Neural progenitor cell (in vitro differentiated cells): ENCODE results near the gene LRRC9. TPM values are rescaled to one million over a fixed set of nuclear protein-coding genes. Genes with fewer than 3 reads are reported as not detected.

Experiments used
- DNase-seq: peaks from one replicate; pipeline ENCODE4 v3.0.0-alpha.2; 2016; ENCODE audit warnings: low spot score
- H2AFZ ChIP-seq: fragments of 200-600 bp; sonication (generic); replicated peaks from 2 replicates; pipeline ENCODE4 v1.6.1; 2016; ENCODE audit warnings: antibody characterized with exemption
- H3F3A ChIP-seq: fragments of 200-600 bp; sonication (generic); 2 replicates; pipeline ENCODE4 v1.6.1; 2016; ENCODE audit warnings: antibody characterized with exemption, low read depth
- H3K27ac ChIP-seq: fragments of 200-600 bp; sonication (generic); 2 replicates; pipeline ENCODE4 v1.5.1; 2016; ENCODE audit warnings: mild to moderate bottlenecking
- H3K27me3 ChIP-seq: fragments of 200-600 bp; sonication (generic); 2 replicates; pipeline ENCODE4 v1.6.1; 2016; ENCODE audit warnings: mild to moderate bottlenecking, moderate library complexity
- H3K36me3 ChIP-seq: fragments of 200-600 bp; sonication (generic); 2 replicates; pipeline ENCODE4 v1.5.1; 2016
- H3K4me1 ChIP-seq: fragments of 200-600 bp; sonication (generic); 2 replicates; pipeline ENCODE4 v1.6.1; 2016; ENCODE audit warnings: mixed run types
- H3K4me2 ChIP-seq: fragments of 200-600 bp; sonication (generic); 2 replicates; pipeline ENCODE4 v1.6.1; 2016
- H3K4me3 ChIP-seq: fragments of 200-600 bp; sonication (generic); 2 replicates; pipeline ENCODE4 v1.5.1; 2016
- H3K79me2 ChIP-seq: fragments of 200-600 bp; sonication (generic); 2 replicates; pipeline ENCODE4 v1.6.1; 2016; ENCODE audit warnings: low read depth
- H3K9ac ChIP-seq: fragments of 200-600 bp; sonication (generic); 2 replicates; pipeline ENCODE4 v1.6.1; 2016
- H3K9me3 ChIP-seq: fragments of 200-600 bp; sonication (generic); 2 replicates; pipeline ENCODE4 v1.5.1; 2016; ENCODE audit warnings: low read depth
- H4K20me1 ChIP-seq: fragments of 200-600 bp; sonication (generic); 2 replicates; pipeline ENCODE4 v1.6.1; 2016; ENCODE audit warnings: low read depth
- H3K27ac Mint-ChIP-seq: 3 replicates; pipeline ENCODE4 v1.8.0; 2021; ENCODE audit warnings: mixed read lengths
- H3K27me3 Mint-ChIP-seq: 2 replicates; pipeline ENCODE4 v1.8.0; 2022; ENCODE audit warnings: low read depth, mild to moderate bottlenecking, inconsistent platforms, moderate library complexity, mixed read lengths; ENCODE audit not compliant: insufficient read depth
- H3K36me3 Mint-ChIP-seq: 3 replicates; pipeline ENCODE4 v1.8.0; 2021; ENCODE audit warnings: mixed read lengths
- H3K4me1 Mint-ChIP-seq: 3 replicates; pipeline ENCODE4 v1.8.0; 2021; ENCODE audit warnings: mixed read lengths
- H3K4me3 Mint-ChIP-seq: 3 replicates; pipeline ENCODE4 v1.8.0; 2021; ENCODE audit warnings: mild to moderate bottlenecking, moderate library complexity, mixed read lengths
- H3K9me3 Mint-ChIP-seq: 3 replicates; pipeline ENCODE4 v1.8.0; 2020; ENCODE audit warnings: mixed read lengths
- CTCF ChIP-seq: fragments of 200-600 bp; sonication (generic); IDR thresholded peaks from 2 replicates; pipeline ENCODE4 v1.5.1; 2017; ENCODE audit warnings: antibody characterized with exemption, mild to moderate bottlenecking
- EZH2 ChIP-seq: fragments of 200-600 bp; sonication (generic); IDR thresholded peaks from 2 replicates; pipeline ENCODE4 v1.6.1; 2017; ENCODE audit warnings: antibody characterized with exemption, mild to moderate bottlenecking, moderate library complexity
- EZH2phosphoT487 ChIP-seq: fragments of 200-600 bp; sonication (generic); IDR thresholded peaks from 2 replicates; pipeline ENCODE4 v1.6.1; 2017; ENCODE audit warnings: antibody characterized with exemption
- total RNA-seq: library from RNA; depleted of rRNA; stranded (reverse); fragments of >200 nt; gene quantifications from 2 replicates; pipeline ENCODE4 v1.2.3, GENCODE V29; 2015; ENCODE audit warnings: low replicate concordance

The LRRC9 gene
- total RNA-seq, 1 donor from 2014 or later, result 2.1 TPM

GRCh38 chr14:59969319-59969718 lies 49.4 kb downstream of the LRRC9 start:
- Histone ChIP-seq H3K4me3 (no peak overlapping the region), H3K79me2 (no peaks in the 10 kb centered on the region), H4K20me1 (no peaks in the 10 kb centered on the region), H3K4me2 (no peak overlapping the region), H2AFZ (no peak overlapping the region), H3F3A (no peaks in the 10 kb centered on the region), H3K9ac (no peak overlapping the region), H3K27ac (no peak overlapping the region), H3K27me3 (no peaks in the 10 kb centered on the region), H3K36me3 (no peaks in the 10 kb centered on the region), H3K9me3 (no peaks in the 10 kb centered on the region), H3K4me1 (peaks cover 6% of the 10 kb centered on the region)
- no peak for TF ChIP-seq EZH2
- TF ChIP-seq EZH2phosphoT487, result no peak
- TF ChIP-seq CTCF, result no peak
- H3K27me3 Mint-ChIP-seq, result peaks cover 3% of the 10 kb centered on the region
- H3K9me3 Mint-ChIP-seq, result no peaks in the 10 kb centered on the region
- no peak overlapping the region for H3K4me3 Mint-ChIP-seq
- no peaks in the 10 kb centered on the region for H3K36me3 Mint-ChIP-seq
- DNase-seq, result no peak
- H3K27ac Mint-ChIP-seq, result no peak overlapping the region
- H3K4me1 Mint-ChIP-seq, result peaks cover 16% of the 10 kb centered on the region

GRCh38 chr14:59981564-59981963 lies 61.6 kb downstream of the LRRC9 start:
- H3F3A ChIP-seq, result no peaks in the 10 kb centered on the region
- H3K4me1 ChIP-seq, result no peaks in the 10 kb centered on the region
- no peak overlapping the region for H3K27ac Mint-ChIP-seq
- no peak overlapping the region for H3K27ac ChIP-seq
- no peaks in the 10 kb centered on the region for H3K36me3 Mint-ChIP-seq
- no peaks in the 10 kb centered on the region for H3K9me3 ChIP-seq
- H2AFZ ChIP-seq, result no peak overlapping the region
- no peak overlapping the region for H3K4me3 Mint-ChIP-seq
- TF ChIP-seq EZH2, result no peak
- TF ChIP-seq CTCF, result no peak
- TF ChIP-seq EZH2phosphoT487, result no peak
- no peak for DNase-seq
- no peaks in the 10 kb centered on the region for H3K79me2 ChIP-seq
- H3K27me3 Mint-ChIP-seq, result peaks cover 2% of the 10 kb centered on the region
- H3K27me3 ChIP-seq, result no peaks in the 10 kb centered on the region
- H3K4me2 ChIP-seq, result no peak overlapping the region
- no peak overlapping the region for H3K4me3 ChIP-seq
- H3K4me1 Mint-ChIP-seq, result no peaks in the 10 kb centered on the region
- H4K20me1 ChIP-seq, result no peaks in the 10 kb centered on the region
- no peak overlapping the region for H3K9ac ChIP-seq
- H3K9me3 Mint-ChIP-seq, result no peaks in the 10 kb centered on the region
- no peaks in the 10 kb centered on the region for H3K36me3 ChIP-seq

- peaks cover 2% of the 10 kb centered on the region for H3K27me3 Mint-ChIP-seq
- H3K4me3 Mint-ChIP-seq, result no peak overlapping the region
- Histone ChIP-seq H3K4me1 (no peaks in the 10 kb centered on the region), H3K79me2 (no peaks in the 10 kb centered on the region), H3K27ac (no peak overlapping the region), H3F3A (no peaks in the 10 kb centered on the region), H3K27me3 (no peaks in the 10 kb centered on the region), H3K4me2 (no peak overlapping the region), H4K20me1 (no peaks in the 10 kb centered on the region), H2AFZ (no peak overlapping the region), H3K9ac (no peak overlapping the region), H3K9me3 (no peaks in the 10 kb centered on the region), H3K36me3 (no peaks in the 10 kb centered on the region), H3K4me3 (no peak overlapping the region)
- no peak for TF ChIP-seq EZH2phosphoT487
- TF ChIP-seq EZH2, result no peak
- no peak for TF ChIP-seq CTCF
- no peaks in the 10 kb centered on the region for H3K9me3 Mint-ChIP-seq
- no peaks in the 10 kb centered on the region for H3K36me3 Mint-ChIP-seq
- no peaks in the 10 kb centered on the region for H3K4me1 Mint-ChIP-seq
- no peak for DNase-seq
- no peak overlapping the region for H3K27ac Mint-ChIP-seq
Observed at GRCh38 chr14:59983048-59983447, 63.1 kb downstream of the LRRC9 start.
